HG02763 (cell line): Measurements from ENCODE around the gene MARCKSL1.

ENCODE experiments used
- ATAC-seq: cut with Tn5 transposase; IDR thresholded peaks from one replicate; pipeline ENCODE4 v1.9.1; 2021; ENCODE audit warnings: mild to moderate bottlenecking, moderate library complexity; ENCODE audit not compliant: unreplicated experiment

The MARCKSL1 gene

GRCh38 chr1:32353431-32353830 lies 17.4 kb upstream of the MARCKSL1 start:
- no peak for ATAC-seq

- ATAC-seq = no peak
These were observed 16.9 kb upstream of the MARCKSL1 start for GRCh38 chr1:32352831-32353383.

- no peak for ATAC-seq
These were observed 16.3 kb upstream of the MARCKSL1 start for GRCh38 chr1:32352239-32352745.

- ATAC-seq = peak; percentile 83
These were observed 15.6 kb upstream of the MARCKSL1 start for GRCh38 chr1:32351399-32352238.

- peak; percentile 46 for ATAC-seq
These were observed 14.9 kb upstream of the MARCKSL1 start for GRCh38 chr1:32350785-32351398.

GRCh38 chr1:32349211-32349708 lies 13.2 kb upstream of the MARCKSL1 start:
- no peak for ATAC-seq

- ATAC-seq = no peak
These were observed 10.6 kb upstream of the MARCKSL1 start for GRCh38 chr1:32346532-32347157.

GRCh38 chr1:32345289-32345827 lies 9.3 kb upstream of the MARCKSL1 start:
- ATAC-seq = no peak

GRCh38 chr1:32342704-32343103 lies 6.7 kb upstream of the MARCKSL1 start:
- no peak for ATAC-seq

GRCh38 chr1:32341971-32342370 lies 5.9 kb upstream of the MARCKSL1 start:
- no peak for ATAC-seq

GRCh38 chr1:32341186-32341757 lies 5.2 kb upstream of the MARCKSL1 start:
- ATAC-seq = no peak

- ATAC-seq = no peak
These were observed 3.4 kb upstream of the MARCKSL1 start for GRCh38 chr1:32339363-32339978.

GRCh38 chr1:32338637-32339145 lies 2.7 kb upstream of the MARCKSL1 start:
- ATAC-seq = no peak

GRCh38 chr1:32337855-32338636 lies 2.0 kb upstream of the MARCKSL1 start:
- ATAC-seq = no peak

- ATAC-seq = no peak
These were observed 1.1 kb upstream of the MARCKSL1 start for GRCh38 chr1:32336963-32337675.

GRCh38 chr1:32336591-32336932 lies 529 bp upstream of the MARCKSL1 start:
- ATAC-seq = no peak

GRCh38 chr1:32335535-32335789 lies 571 bp downstream of the MARCKSL1 start:
- ATAC-seq = peak; percentile 15

GRCh38 chr1:32334864-32335534 lies 1.0 kb downstream of the MARCKSL1 start:
- ATAC-seq = peak; percentile 21
